Left ventricle myocardium inferior (tissue), 1 donor: ENCODE measurements around the gene HTR2B. TPM values are rescaled to one million over a fixed set of nuclear protein-coding genes. Genes with fewer than 3 reads are reported as not detected.

ENCODE experiments used
- DNase-seq: peaks from one replicate; pipeline ENCODE4 v3.0.0-alpha.2; 2020
- H3K27ac ChIP-seq: fragments of 200-600 bp; replicated peaks from 2 replicates; pipeline ENCODE4 v1.8.0; 2021
- H3K27me3 ChIP-seq: fragments of 200-600 bp; 2 replicates; pipeline ENCODE4 v1.8.0; 2021; ENCODE audit warnings: low read depth
- H3K36me3 ChIP-seq: fragments of 200-600 bp; 2 replicates; pipeline ENCODE4 v1.8.0; 2021
- H3K4me1 ChIP-seq: fragments of 200-600 bp; 2 replicates; pipeline ENCODE4 v1.8.0; 2021
- H3K4me3 ChIP-seq: fragments of 200-600 bp; 2 replicates; pipeline ENCODE4 v1.8.0; 2021; ENCODE audit warnings: mild to moderate bottlenecking, moderate library complexity
- H3K9me3 ChIP-seq: fragments of 200-600 bp; replicated peaks from 2 replicates; pipeline ENCODE4 v1.8.0; 2021
- CTCF ChIP-seq: fragments of 200-600 bp; IDR thresholded peaks from 2 replicates; pipeline ENCODE4 v1.8.0; 2021; ENCODE audit warnings: antibody characterized with exemption, mild to moderate bottlenecking, borderline replicate concordance
- intact Hi-C: fragments of 100-400 bp; cut with micrococcal nuclease; formaldehyde crosslinking; loops from one replicate; pipeline ENCODE4 v1.11.0; 2022
- total RNA-seq: library from RNA; stranded (reverse); fragmentation: NEBNext Ultra II Directional; extraction: Animal tissue kit (Norgen Biotek cat#: 25700); gene quantifications from one replicate; pipeline ENCODE4 v1.2.1, GENCODE V29; 2021
- donor health status: DM: no; HTN: yes; CAD: no; lungs with severe emphysema.

The HTR2B gene
- total RNA-seq, 1 donor from 2014 or later: 1.5 TPM

DNA sequence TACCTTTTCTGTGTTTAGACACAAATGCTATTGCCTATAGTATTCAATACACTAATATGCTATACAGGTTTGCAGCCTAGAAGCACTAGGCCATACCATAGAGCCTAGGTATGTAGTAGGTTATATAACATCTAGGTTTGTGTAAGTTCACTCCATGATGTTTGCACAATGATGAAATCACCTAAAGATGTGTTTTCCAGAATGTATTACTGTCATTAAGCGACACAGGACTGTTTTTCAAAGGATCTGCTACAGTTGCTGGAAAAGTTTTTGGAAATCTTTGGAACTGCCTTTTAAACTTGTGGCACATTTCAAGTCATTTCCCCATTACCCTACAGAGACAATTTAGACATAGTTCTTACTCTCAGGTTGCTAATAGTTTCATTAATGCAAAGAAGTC lies 58.9 kb downstream of the HTR2B start:
- Histone ChIP-seq H3K9me3 (no peaks in the 10 kb centered on the region), H3K27me3 (no peaks in the 10 kb centered on the region), H3K27ac (no peak overlapping the region), H3K4me3 (no peak overlapping the region), H3K4me1 (peaks cover 9% of the 10 kb centered on the region), H3K36me3 (peaks cover 94% of the 10 kb centered on the region)
- intact Hi-C loops: no loop called here
- DNase-seq: no peak
- no peak for TF ChIP-seq CTCF

DNA sequence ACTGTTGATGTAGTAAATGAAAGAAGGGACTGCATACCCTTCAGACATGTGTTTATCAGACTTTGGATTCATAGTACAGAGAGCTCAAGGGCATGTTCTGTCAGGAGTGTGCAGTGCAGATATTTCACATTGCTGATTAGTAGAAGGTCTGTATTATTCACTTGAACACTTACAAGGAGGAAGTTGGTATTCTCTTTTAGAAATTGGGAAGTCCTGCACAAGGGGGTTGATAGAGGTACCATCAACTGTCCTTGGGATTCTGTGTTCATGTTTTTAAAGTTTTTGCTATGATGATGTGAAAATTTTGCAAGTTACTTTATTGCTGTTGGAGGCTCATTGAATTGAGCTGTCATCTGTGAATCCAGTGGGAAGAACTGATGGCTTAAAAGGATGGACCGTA lies 61.5 kb downstream of the HTR2B start:
- H3K27me3 ChIP-seq: no peaks in the 10 kb centered on the region
- no peaks in the 10 kb centered on the region for H3K9me3 ChIP-seq
- no peak for DNase-seq
- no peak overlapping the region for H3K4me3 ChIP-seq
- peaks cover 30% of the 10 kb centered on the region for H3K4me1 ChIP-seq
- intact Hi-C loops: no loop called here
- TF ChIP-seq CTCF: no peak
- no peak overlapping the region for H3K27ac ChIP-seq
- peaks cover 68% of the 10 kb centered on the region for H3K36me3 ChIP-seq

GRCh38 chr2:231062776-231063175 lies 62.1 kb downstream of the HTR2B start:
- Histone ChIP-seq H3K4me3 (no peak overlapping the region), H3K4me1 (peaks cover 35% of the 10 kb centered on the region), H3K36me3 (peaks cover 62% of the 10 kb centered on the region), H3K9me3 (no peaks in the 10 kb centered on the region), H3K27ac (no peak overlapping the region), H3K27me3 (no peaks in the 10 kb centered on the region)
- no peak for TF ChIP-seq CTCF
- no peak for DNase-seq
- intact Hi-C loops: no loop called here

DNA sequence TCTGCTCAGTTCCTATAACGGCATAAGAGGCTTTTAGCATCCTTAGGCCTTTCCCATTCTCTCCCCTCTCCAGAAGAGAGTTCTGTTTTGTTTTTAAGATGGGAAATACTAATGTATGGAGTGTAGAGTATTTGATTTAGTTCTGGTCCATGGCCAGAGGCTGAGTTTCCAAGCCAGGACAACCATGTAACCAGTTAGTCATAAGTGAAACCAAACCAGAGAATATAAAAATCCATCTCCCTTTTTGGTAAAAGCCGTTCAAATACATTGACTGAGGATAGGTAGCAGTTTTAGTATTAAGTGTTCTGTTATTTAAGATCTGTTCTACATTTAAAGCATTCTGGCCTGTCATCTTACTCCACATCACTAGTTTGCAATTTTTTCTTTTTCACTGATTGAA lies 65.1 kb downstream of the HTR2B start:
- TF ChIP-seq CTCF: no peak
- no peak overlapping the region for H3K27ac ChIP-seq
- DNase-seq: no peak
- peaks cover 34% of the 10 kb centered on the region for H3K36me3 ChIP-seq
- intact Hi-C loops: no loop called here
- peaks cover 47% of the 10 kb centered on the region for H3K4me1 ChIP-seq
- H3K4me3 ChIP-seq: no peak overlapping the region
- no peaks in the 10 kb centered on the region for H3K9me3 ChIP-seq
- no peaks in the 10 kb centered on the region for H3K27me3 ChIP-seq

GRCh38 chr2:231058761-231059550 lies 65.9 kb downstream of the HTR2B start:
- Histone ChIP-seq H3K4me3 (peak overlapping the region; percentile 100), H3K4me1 (peaks cover 47% of the 10 kb centered on the region), H3K9me3 (no peaks in the 10 kb centered on the region), H3K27me3 (no peaks in the 10 kb centered on the region), H3K27ac (no peak overlapping the region), H3K36me3 (peaks cover 26% of the 10 kb centered on the region)
- intact Hi-C loops: no loop called here
- no peak for TF ChIP-seq CTCF
- DNase-seq: no peak

Other genes starting within 250 kb of the HTR2B start
- not detected for gene GPR55, start 199.8 kb downstream of the HTR2B start, total RNA-seq
- not detected for gene SPATA3, start 128.9 kb downstream of the HTR2B start, total RNA-seq
- 0.05 TPM for gene C2orf72, start 87.5 kb downstream of the HTR2B start, total RNA-seq
- gene PSMD1, start 68.2 kb downstream of the HTR2B start, total RNA-seq: 90.5 TPM
- gene ARMC9, start 73.6 kb upstream of the HTR2B start, total RNA-seq: 3.1 TPM